A549 (cell line): ENCODE data around the gene IL4R. TPM values are rescaled to one million over a fixed set of nuclear protein-coding genes. Genes with fewer than 3 reads are reported as not detected.
A peak's percentile ranks its signal among the peaks of the same experiment; 100 is the strongest.

ENCODE experiments used
- ATAC-seq, 2 experiments: fragments of 200-7000 bp in 1 of 2; fragments of >200 bp in 1 of 2; cut with Nextera tagmentation in 1 of 2; cut with Tn5 transposase in 1 of 2; 3 replicates each; pipeline versions ENCODE4 v1.8.0 to v1.9.1; 2018 to 2020; ENCODE audit warnings: mild to moderate bottlenecking in 1 of 2, moderate library complexity in 1 of 2
- CTCF ChIA-PET: fragments of 300-600 bp; sonication (Branson Sonifier 250); formaldehyde crosslinking; extraction: SDS; loops from one replicate; lab custom pipeline; 2021; ENCODE audit warnings: antibody characterized with exemption, inconsistent platforms; lab: Yijun Ruan, JAX
- POLR2A ChIA-PET: fragments of 350-600 bp; formaldehyde crosslinking; extraction: SDS; loops from one replicate; lab custom pipeline; 2021; ENCODE audit warnings: antibody characterized with exemption, inconsistent platforms; lab: Yijun Ruan, JAX
- DNase-seq, 2 experiments: peaks; one replicate each; pipeline versions ENCODE4 v3.0.0 to v3.0.0-alpha.2; 2011 to 2016; ENCODE audit warnings: low read depth in 1 of 2, low spot score in 1 of 2
- FAIRE-seq: peaks from 2 replicates; lab custom pipeline; 2011; peaks lifted over from hg19 to GRCh38; lab: Jason Lieb, UNC
- H3K27ac ChIP-seq, 2 experiments: fragments of >200 bp; sonication (Bioruptor Twin); formaldehyde crosslinking; 3 replicates each; pipeline ENCODE4 v1.5.1; 2016 to 2017
- H3K4me1 ChIP-seq: fragments of >200 bp; sonication (Bioruptor Twin); formaldehyde crosslinking; 3 replicates; pipeline ENCODE4 v1.6.1; 2016
- H3K4me2 ChIP-seq: fragments of >200 bp; sonication (Bioruptor Twin); formaldehyde crosslinking; 3 replicates; pipeline ENCODE4 v1.6.1; 2016
- H3K4me3 ChIP-seq: fragments of >200 bp; sonication (Bioruptor Twin); formaldehyde crosslinking; 3 replicates; pipeline ENCODE4 v1.5.1; 2016
- H3K9me3 ChIP-seq: fragments of >200 bp; sonication (Bioruptor Twin); formaldehyde crosslinking; 3 replicates; pipeline ENCODE4 v1.6.1; 2016
- CBX2 ChIP-seq: fragments of 200-600 bp; sonication (generic); IDR thresholded peaks from 2 replicates; pipeline ENCODE4 v1.6.1; 2016; ENCODE audit warnings: low read depth, mild to moderate bottlenecking, borderline replicate concordance
- CEBPB ChIP-seq, 2 experiments: fragments of >200 bp in 1 of 2; sonication (Bioruptor Twin) in 1 of 2; formaldehyde crosslinking in 1 of 2; IDR thresholded peaks; 2 replicates each; pipeline ENCODE4 v1.6.1; 2012 to 2016
- CHD2 ChIP-seq: fragments of 150-350 bp; IDR thresholded peaks from 2 replicates; pipeline ENCODE4 v1.6.1; 2014; ENCODE audit warnings: low read length; ENCODE audit not compliant: partially characterized antibody
- FOSL2 ChIP-seq, 2 experiments: fragments of 450-650 bp in 1 of 2; fragments of >200 bp in 1 of 2; sonication (Bioruptor Twin) in 1 of 2; formaldehyde crosslinking; IDR thresholded peaks; 2 replicates each; pipeline versions ENCODE4 v1.5.0 to v1.6.1; 2016 to 2020; ENCODE audit warnings: mild to moderate bottlenecking in 1 of 2, moderate library complexity in 1 of 2
- FOXS1 ChIP-seq: fragments of 250-450 bp; sonication (Bioruptor Pico); IDR thresholded peaks from 2 replicates; pipeline ENCODE4 v1.5.0; 2020; ENCODE audit warnings: mild to moderate bottlenecking, moderate library complexity
- GATA3 ChIP-seq: IDR thresholded peaks from 2 replicates; pipeline ENCODE4 v1.6.1; 2012; ENCODE audit warnings: borderline replicate concordance
- HDAC2 ChIP-seq: fragments of 200-600 bp; sonication (generic); IDR thresholded peaks from 2 replicates; pipeline ENCODE4 v1.6.1; 2016
- HEYL ChIP-seq: fragments of 250-450 bp; sonication (Bioruptor Pico); IDR thresholded peaks from 2 replicates; pipeline ENCODE4 v1.8.0; 2021; ENCODE audit warnings: mild to moderate bottlenecking, moderate library complexity
- HOXB5 ChIP-seq: fragments of 250-450 bp; sonication (Bioruptor Pico); IDR thresholded peaks from 2 replicates; pipeline ENCODE4 v1.5.0; 2020; ENCODE audit warnings: mild to moderate bottlenecking, moderate library complexity
- JUN ChIP-seq, 2 experiments: fragments of >200 bp; sonication (Bioruptor Twin); formaldehyde crosslinking; IDR thresholded peaks; 2 replicates in 1 of 2; 3 replicates in 1 of 2; pipeline ENCODE4 v1.6.1; 2016 to 2017
- JUNB ChIP-seq: fragments of >200 bp; sonication (Bioruptor Twin); formaldehyde crosslinking; IDR thresholded peaks from 2 replicates; pipeline ENCODE4 v1.6.1; 2016
- KDM1A ChIP-seq: fragments of 200-600 bp; sonication (generic); IDR thresholded peaks from 2 replicates; pipeline ENCODE4 v1.6.1; 2016; ENCODE audit warnings: low read depth, mild to moderate bottlenecking
- KDM5A ChIP-seq: fragments of 200-600 bp; sonication (generic); IDR thresholded peaks from 2 replicates; pipeline ENCODE4 v1.6.1; 2016; ENCODE audit warnings: antibody characterized with exemption, mild to moderate bottlenecking
- MAFK ChIP-seq: fragments of 450-650 bp; IDR thresholded peaks from 2 replicates; pipeline ENCODE4 v1.6.1; 2014; ENCODE audit not compliant: partially characterized antibody
- NFE2L2 ChIP-seq: fragments of 150-350 bp; conservative IDR thresholded peaks from 2 replicates; pipeline ENCODE4 v1.6.1; 2014; ENCODE audit warnings: low read length
- POLR2AphosphoS2 ChIP-seq: conservative IDR thresholded peaks from 2 replicates; pipeline ENCODE4 v1.6.1; 2012; ENCODE audit warnings: low read length, improper control_type of control experiment, inconsistent platforms
- RCOR1 ChIP-seq: fragments of 150-350 bp; IDR thresholded peaks from 2 replicates; pipeline ENCODE4 v1.6.1; 2014; ENCODE audit warnings: antibody characterized with exemption, low read length, low read depth
- RFX5 ChIP-seq: fragments of 450-650 bp; IDR thresholded peaks from 2 replicates; pipeline ENCODE4 v1.7.1; 2014; ENCODE audit warnings: antibody characterized with exemption, mild to moderate bottlenecking, moderate library complexity
- RNF2 ChIP-seq: fragments of 200-600 bp; sonication (generic); IDR thresholded peaks from 2 replicates; pipeline ENCODE4 v1.6.1; 2016; ENCODE audit warnings: low read depth, mild to moderate bottlenecking, antibody characterized with exemption, moderate library complexity, borderline replicate concordance
- SMC3 ChIP-seq: fragments of >200 bp; sonication (Bioruptor Twin); formaldehyde crosslinking; IDR thresholded peaks from 3 replicates; pipeline ENCODE4 v1.6.1; 2018; ENCODE audit warnings: inconsistent platforms
- TFCP2L1 ChIP-seq: fragments of 250-450 bp; sonication (Bioruptor Pico); IDR thresholded peaks from 2 replicates; pipeline ENCODE4 v1.5.0; 2021; ENCODE audit warnings: mild to moderate bottlenecking
- ZFP36 ChIP-seq: fragments of 450-650 bp; IDR thresholded peaks from 2 replicates; pipeline ENCODE4 v1.6.1; 2014; ENCODE audit warnings: borderline replicate concordance; ENCODE audit not compliant: partially characterized antibody
- ZSCAN20 ChIP-seq: fragments of 250-450 bp; sonication (Bioruptor Pico); IDR thresholded peaks from 2 replicates; pipeline ENCODE4 v1.8.0; 2022; ENCODE audit warnings: mild to moderate bottlenecking, moderate library complexity
- WGBS: methylation state at CpG from one replicate; pipeline ENCODE4 v1.1.6; 2017; ENCODE audit errors: missing lambda C conversion rate; 5-methylcytosine and 5-hydroxymethylcytosine counted together
- polyA plus RNA-seq, 4 experiments: library from polyadenylated mRNA; depleted of rRNA in 3 of 4; stranded (reverse); fragments of >200 nt; fragmentation: RNase III in 1 of 4; extraction: RNeasy Plus Mini Kit Qiagen cat#74134 plus additional on column Dnase treatment in 1 of 4; gene quantifications; 2 replicates in 3 of 4; 3 replicates in 1 of 4; pipeline ENCODE4 v1.2.3, GENCODE V29; 2011 to 2017
- TF ChIP-seq, protein P1 (sequence below): fragments of 450-650 bp; IDR thresholded peaks from 2 replicates; pipeline ENCODE4 v1.6.1; 2014; ENCODE audit warnings: antibody characterized with exemption
- TF ChIP-seq, protein P2 (sequence below): fragments of >200 bp; sonication (Bioruptor Twin); formaldehyde crosslinking; IDR thresholded peaks from 3 replicates; pipeline ENCODE4 v1.6.1; 2016
- TF ChIP-seq, protein P3 (sequence below): fragments of >200 bp; sonication (Bioruptor Twin); formaldehyde crosslinking; IDR thresholded peaks from 2 replicates; pipeline ENCODE4 v1.6.1; 2016
- TF ChIP-seq, protein P4 (sequence below): IDR thresholded peaks from 2 replicates; pipeline ENCODE4 v1.6.1; 2012

IL4R gene
- polyA plus RNA-seq, 2 of the 4 experiments (the other 2 are of a cell fraction) = 14.4 to 19.3 TPM

DNA sequence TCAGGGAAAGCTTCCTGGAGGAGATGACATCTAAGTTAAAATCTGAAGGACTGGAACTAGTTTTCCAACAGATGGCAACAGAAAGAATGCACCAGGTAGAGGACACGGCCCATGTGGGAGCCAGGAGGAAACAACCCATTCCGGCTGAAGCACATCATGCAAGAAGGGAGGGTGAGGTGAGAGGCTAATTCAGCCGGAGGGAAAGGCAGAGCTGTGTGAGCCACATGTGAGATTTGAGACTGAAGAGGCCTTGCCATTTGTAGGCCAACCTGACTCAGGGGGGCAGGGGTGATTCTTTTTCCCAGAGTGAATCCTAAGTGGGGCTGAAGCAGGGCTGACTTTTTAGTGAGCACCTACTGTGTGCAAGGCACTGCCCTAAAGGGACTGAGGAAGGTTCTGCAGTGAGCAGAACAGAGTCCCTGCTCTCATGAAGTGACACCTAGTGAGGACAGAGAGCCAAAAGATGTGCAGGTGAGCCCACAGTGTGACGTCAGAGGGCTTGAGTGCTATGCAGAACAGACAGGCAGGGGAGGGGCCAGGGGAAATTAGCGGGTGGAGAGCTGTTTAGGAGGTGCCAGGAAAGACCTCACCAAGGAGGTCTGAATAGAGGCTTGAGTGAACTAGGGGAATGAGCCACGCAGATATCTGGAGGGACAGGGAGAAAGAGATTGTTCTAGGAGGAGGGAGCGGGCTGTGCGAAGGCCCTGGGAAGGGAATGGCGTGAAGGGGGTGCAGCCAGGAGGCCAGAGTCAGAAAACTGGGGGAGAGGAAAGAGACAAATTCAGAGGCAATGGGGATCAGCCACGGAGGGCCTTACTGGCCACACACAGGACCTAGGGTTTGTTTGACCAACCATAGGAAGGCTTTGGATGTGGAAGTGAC lies 68.4 kb downstream of the IL4R start:
- POLR2A ChIA-PET = no interaction called here
- no peak for ATAC-seq
- no peaks in the 10 kb centered on the region for H3K4me1 ChIP-seq
- no peak overlapping the region for H3K4me2 ChIP-seq
- FAIRE-seq = no peak
- CTCF ChIA-PET = interaction anchor here (1.0 to 1.4 kb wide), 4 partner anchors 9 to 148 kb away, joined by 3 to 6 read pairs (median 3); no protein-coding TSS in a partner anchor
- H3K4me3 ChIP-seq = no peak overlapping the region
- no peak overlapping the region for H3K27ac ChIP-seq
- H3K9me3 ChIP-seq = peaks cover 13% of the 10 kb centered on the region; the same call in 2 of the 3 replicates
- WGBS = 47% methylated on average over 10 of the region's 10 CpGs
- TF ChIP-seq ZFP36 (peak; percentile 46), CEBPB (IDR thresholded peaks at IDR 0.05) (no peak)
- DNase-seq = no peak

DNA sequence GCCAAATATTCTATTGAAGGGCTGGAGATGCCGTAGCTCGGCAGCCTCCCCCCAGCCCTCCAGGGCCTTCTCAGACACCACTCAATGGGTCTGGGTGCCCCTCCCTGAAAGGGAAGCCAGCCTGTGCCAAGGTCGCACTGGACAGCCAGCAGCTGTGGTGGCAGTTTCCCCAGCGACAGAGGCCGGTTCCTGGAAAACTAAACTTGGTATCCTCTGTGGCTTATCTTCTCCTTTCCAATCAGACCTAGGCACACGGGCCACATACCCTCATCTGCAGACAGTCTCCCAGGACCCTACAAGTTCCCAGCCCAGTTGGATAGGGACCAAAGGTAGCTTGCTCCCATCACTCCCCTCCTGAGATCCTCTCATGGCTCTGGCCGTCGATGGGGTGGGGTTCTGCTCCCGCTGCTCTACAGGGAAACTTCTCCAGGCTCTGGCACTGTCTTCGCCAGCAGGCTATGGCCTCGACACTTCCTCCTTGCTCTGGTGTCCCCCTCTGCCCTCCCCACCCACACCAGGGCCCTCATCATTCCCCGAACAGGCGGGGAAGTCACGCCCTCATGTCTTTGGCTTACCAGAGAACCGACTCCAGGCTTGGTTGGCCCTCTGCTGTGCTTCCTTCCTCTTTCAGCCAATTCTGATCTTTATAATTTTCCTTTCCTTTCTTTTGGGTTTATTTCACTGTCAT lies 69.9 kb downstream of the IL4R start:
- Histone ChIP-seq H3K9me3 (peaks cover 13% of the 10 kb centered on the region; the same call in 2 of the 3 replicates), H3K4me1 (no peaks in the 10 kb centered on the region)
- no peak for TF ChIP-seq CHD2
- TF ChIP-seq HOXB5 (CRISPR knock-in tag) = no peak
- no peak for TF ChIP-seq ZSCAN20 (CRISPR knock-in tag)
- no peak for TF ChIP-seq RFX5
- TF ChIP-seq SMC3 = no peak
- TF ChIP-seq, protein P1, sequence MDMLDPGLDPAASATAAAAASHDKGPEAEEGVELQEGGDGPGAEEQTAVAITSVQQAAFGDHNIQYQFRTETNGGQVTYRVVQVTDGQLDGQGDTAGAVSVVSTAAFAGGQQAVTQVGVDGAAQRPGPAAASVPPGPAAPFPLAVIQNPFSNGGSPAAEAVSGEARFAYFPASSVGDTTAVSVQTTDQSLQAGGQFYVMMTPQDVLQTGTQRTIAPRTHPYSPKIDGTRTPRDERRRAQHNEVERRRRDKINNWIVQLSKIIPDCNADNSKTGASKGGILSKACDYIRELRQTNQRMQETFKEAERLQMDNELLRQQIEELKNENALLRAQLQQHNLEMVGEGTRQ = no peak
- TF ChIP-seq FOXS1 (CRISPR knock-in tag) = no peak
- TF ChIP-seq, protein P2, sequence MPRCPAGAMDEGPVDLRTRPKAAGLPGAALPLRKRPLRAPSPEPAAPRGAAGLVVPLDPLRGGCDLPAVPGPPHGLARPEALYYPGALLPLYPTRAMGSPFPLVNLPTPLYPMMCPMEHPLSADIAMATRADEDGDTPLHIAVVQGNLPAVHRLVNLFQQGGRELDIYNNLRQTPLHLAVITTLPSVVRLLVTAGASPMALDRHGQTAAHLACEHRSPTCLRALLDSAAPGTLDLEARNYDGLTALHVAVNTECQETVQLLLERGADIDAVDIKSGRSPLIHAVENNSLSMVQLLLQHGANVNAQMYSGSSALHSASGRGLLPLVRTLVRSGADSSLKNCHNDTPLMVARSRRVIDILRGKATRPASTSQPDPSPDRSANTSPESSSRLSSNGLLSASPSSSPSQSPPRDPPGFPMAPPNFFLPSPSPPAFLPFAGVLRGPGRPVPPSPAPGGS = no peak
- no peak for TF ChIP-seq HDAC2
- no peak for TF ChIP-seq RNF2
- no peak for TF ChIP-seq JUN (IDR thresholded peaks at IDR 0.05)
- no peak for TF ChIP-seq GATA3
- TF ChIP-seq, all 56 proteins: peak for 0
- no peak overlapping the region for H3K4me2 ChIP-seq
- WGBS = 51% methylated on average over 15 of the region's 15 CpGs
- ATAC-seq (no peak), FAIRE-seq (no peak), DNase-seq (no peak)
- no peak overlapping the region for H3K27ac ChIP-seq
- no peak overlapping the region for H3K4me3 ChIP-seq
- POLR2A ChIA-PET = no interaction called here
- CTCF ChIA-PET = interaction anchor here (1.2 to 1.4 kb wide), 2 partner anchors 16 to 57 kb away, joined by 3 read pairs; no protein-coding TSS in a partner anchor

DNA sequence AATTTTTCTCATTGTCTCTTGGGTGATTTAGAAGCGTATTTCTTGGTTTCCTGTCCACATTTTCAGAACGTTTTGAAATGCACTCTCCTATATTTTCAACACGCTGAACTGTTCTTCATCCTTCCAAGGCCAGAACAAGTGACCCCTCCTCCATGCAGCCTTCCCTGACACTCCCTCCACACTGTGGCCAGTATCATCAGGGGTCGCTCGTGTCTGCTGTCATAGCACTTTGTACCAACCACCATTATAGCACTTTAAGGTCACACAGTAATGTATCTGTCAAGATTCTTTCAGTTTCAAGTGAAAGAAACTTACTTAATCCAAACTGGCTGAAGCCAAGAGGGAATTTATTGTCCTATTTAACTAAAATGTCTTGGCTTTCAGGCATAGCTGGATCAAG lies 70.7 kb downstream of the IL4R start:
- no peak overlapping the region for H3K4me3 ChIP-seq
- FAIRE-seq = no peak
- ATAC-seq = no peak
- H3K27ac ChIP-seq = no peak overlapping the region
- 23% methylated on average over 5 of the region's 5 CpGs for WGBS
- H3K4me2 ChIP-seq = no peak overlapping the region
- TF ChIP-seq, protein P3, sequence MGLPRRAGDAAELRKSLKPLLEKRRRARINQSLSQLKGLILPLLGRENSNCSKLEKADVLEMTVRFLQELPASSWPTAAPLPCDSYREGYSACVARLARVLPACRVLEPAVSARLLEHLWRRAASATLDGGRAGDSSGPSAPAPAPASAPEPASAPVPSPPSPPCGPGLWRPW = no peak
- TF ChIP-seq JUNB (no peak), TFCP2L1 (CRISPR knock-in tag) (no peak), POLR2AphosphoS2 (no peak), FOSL2 (IDR thresholded peaks at IDR 0.05) (no peak), FOSL2 (CRISPR knock-in tag; IDR thresholded peaks at IDR 0.05) (no peak), RCOR1 (no peak), SMC3 (no peak), NFE2L2 (no peak), MAFK (no peak), KDM1A (no peak), HEYL (CRISPR knock-in tag) (no peak), KDM5A (no peak), CBX2 (no peak)
- TF ChIP-seq, protein P4, sequence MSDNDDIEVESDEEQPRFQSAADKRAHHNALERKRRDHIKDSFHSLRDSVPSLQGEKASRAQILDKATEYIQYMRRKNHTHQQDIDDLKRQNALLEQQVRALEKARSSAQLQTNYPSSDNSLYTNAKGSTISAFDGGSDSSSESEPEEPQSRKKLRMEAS = no peak
- H3K9me3 ChIP-seq = peaks cover 14% of the 10 kb centered on the region; the same call in 2 of the 3 replicates
- POLR2A ChIA-PET = no interaction called here
- H3K4me1 ChIP-seq = no peaks in the 10 kb centered on the region
- no peak for DNase-seq
- CTCF ChIA-PET = interaction anchor here (1.4 kb wide), 1 partner anchor 58 kb away, joined by 3 read pairs; no protein-coding TSS in a partner anchor
